Natural killer cell (primary cell): ENCODE measurements around the gene MYOD1. TPM values are rescaled to one million over a fixed set of nuclear protein-coding genes. Genes with fewer than 3 reads are reported as not detected.

ENCODE experiments used
- ATAC-seq, 3 donors: fragments of 150-1000 bp in 2 of 3; fragments of 200-7000 bp in 1 of 3; cut with Tn5 transposase; 1 replicate in 1 of 3; 2 replicates in 2 of 3; pipeline ENCODE4 v1.10.0; 2021; ENCODE audit warnings: mild to moderate bottlenecking in 2 of 3, moderate library complexity in 2 of 3
- DNase-seq, 2 donors: peaks; one replicate each; pipeline versions ENCODE4 v3.0.0 to v3.0.0-alpha.2; 2013 to 2021; ENCODE audit warnings: mixed read lengths in 1 of 2
- H3K27ac ChIP-seq: one replicate; pipeline ENCODE4 v1.5.1; 2013; ENCODE audit warnings: mild to moderate bottlenecking, low read length
- H3K27me3 ChIP-seq: one replicate; pipeline ENCODE4 v1.6.1; 2013; ENCODE audit warnings: low read length; ENCODE audit not compliant: control insufficient read depth, insufficient read depth
- H3K36me3 ChIP-seq: one replicate; pipeline ENCODE4 v1.6.1; 2013; ENCODE audit warnings: low read length; ENCODE audit not compliant: control insufficient read depth, insufficient read depth
- H3K4me1 ChIP-seq: one replicate; pipeline ENCODE4 v1.6.1; 2013; ENCODE audit warnings: low read length; ENCODE audit not compliant: control insufficient read depth, insufficient read depth
- H3K4me3 ChIP-seq: one replicate; pipeline ENCODE4 v1.5.1; 2013; ENCODE audit warnings: low read length
- H3K9me3 ChIP-seq: one replicate; pipeline ENCODE4 v1.6.1; 2013; ENCODE audit warnings: low read length; ENCODE audit not compliant: control insufficient read depth, insufficient read depth
- H3K27ac Mint-ChIP-seq, 2 donors: one replicate each; pipeline ENCODE4 v1.8.0; 2022; ENCODE audit warnings: mild to moderate bottlenecking in 2 of 2, mixed read lengths in 2 of 2, moderate library complexity in 1 of 2
- H3K27me3 Mint-ChIP-seq, 2 donors: one replicate each; pipeline ENCODE4 v1.8.0; 2022; ENCODE audit warnings: low read depth in 2 of 2, mixed read lengths in 2 of 2
- H3K36me3 Mint-ChIP-seq: one replicate; pipeline ENCODE4 v1.8.0; 2022; ENCODE audit warnings: mixed read lengths
- H3K4me1 Mint-ChIP-seq, 2 donors: one replicate each; pipeline ENCODE4 v1.8.0; 2022; ENCODE audit warnings: mixed read lengths in 2 of 2
- H3K4me3 Mint-ChIP-seq: one replicate; pipeline ENCODE4 v1.8.0; 2022; ENCODE audit warnings: mild to moderate bottlenecking, moderate library complexity, mixed read lengths
- H3K9me3 Mint-ChIP-seq, 2 donors: one replicate each; pipeline ENCODE4 v1.8.0; 2022; ENCODE audit warnings: mixed read lengths in 2 of 2
- CTCF ChIP-seq: fragments of 200-600 bp; IDR thresholded peaks from one replicate; pipeline ENCODE4 v1.8.0; 2022; ENCODE audit warnings: antibody characterized with exemption
- WGBS: methylation state at CpG from one replicate; pipeline ENCODE4 v1.1.7; 2013; ENCODE audit warnings: missing lambda C conversion rate; ENCODE audit not compliant: insufficient coverage; 5-methylcytosine and 5-hydroxymethylcytosine counted together
- intact Hi-C: fragments of 100-400 bp; cut with micrococcal nuclease; formaldehyde crosslinking; loops from one replicate; pipeline ENCODE4 v1.14.2; 2022
- total RNA-seq, 4 donors: library from RNA; stranded (reverse); fragments of 120-200 nt in 1 of 4; gene quantifications; one replicate each; pipeline versions ENCODE4 v1.2.3 to v1.2.4, GENCODE V29; 2013 to 2022

Gene MYOD1
- total RNA-seq, 3 donors from 2014 or later (not counting 1 experiment from before 2014, with no cell fraction given), result not detected

GRCh38 chr11:17686231-17686980 lies 33.0 kb upstream of the MYOD1 start:
- ATAC-seq (no peak), DNase-seq (no peak)
- Mint-ChIP-seq H3K4me3 (no peak overlapping the region), H3K36me3 (no peaks in the 10 kb centered on the region), H3K27me3 (peaks cover 13 to 44% of the 10 kb centered on the region in 2 donors), H3K27ac (no peak overlapping the region), H3K9me3 (no peaks in the 10 kb centered on the region), H3K4me1 (no peaks in the 10 kb centered on the region)
- intact Hi-C loops, result no loop called here
- 56% methylated on average over 8 of the region's 8 CpGs for WGBS
- Histone ChIP-seq H3K27me3 (no peaks in the 10 kb centered on the region), H3K36me3 (no peaks in the 10 kb centered on the region), H3K9me3 (no peaks in the 10 kb centered on the region), H3K4me3 (no peak overlapping the region), H3K4me1 (no peaks in the 10 kb centered on the region), H3K27ac (no peak overlapping the region)
- no peak for TF ChIP-seq CTCF

GRCh38 chr11:17687946-17688670 lies 31.3 kb upstream of the MYOD1 start:
- peaks cover 17 to 38% of the 10 kb centered on the region in 2 donors for H3K27me3 Mint-ChIP-seq
- ATAC-seq, result no peak
- no peak overlapping the region for H3K27ac ChIP-seq
- H3K36me3 ChIP-seq, result no peaks in the 10 kb centered on the region
- H3K27ac Mint-ChIP-seq, result no peak overlapping the region
- H3K9me3 Mint-ChIP-seq, result no peaks in the 10 kb centered on the region
- H3K4me3 Mint-ChIP-seq, result no peak overlapping the region
- DNase-seq, result no peak
- intact Hi-C loops, result no loop called here
- TF ChIP-seq CTCF, result no peak
- no peaks in the 10 kb centered on the region for H3K36me3 Mint-ChIP-seq
- no peaks in the 10 kb centered on the region for H3K9me3 ChIP-seq
- H3K27me3 ChIP-seq, result no peaks in the 10 kb centered on the region
- no peaks in the 10 kb centered on the region for H3K4me1 ChIP-seq
- 88% methylated on average over 15 of the region's 18 CpGs for WGBS
- H3K4me1 Mint-ChIP-seq, result no peaks in the 10 kb centered on the region
- H3K4me3 ChIP-seq, result no peak overlapping the region

GRCh38 chr11:17691550-17691949 lies 27.8 kb upstream of the MYOD1 start:
- intact Hi-C loops, result no loop called here
- Mint-ChIP-seq H3K36me3 (no peaks in the 10 kb centered on the region), H3K27me3 (peaks cover 38 to 44% of the 10 kb centered on the region in 2 donors), H3K4me1 (peaks cover 0 to 5% of the 10 kb centered on the region in 2 donors), H3K27ac (no peak overlapping the region), H3K4me3 (no peak overlapping the region), H3K9me3 (no peaks in the 10 kb centered on the region)
- Histone ChIP-seq H3K27ac (no peak overlapping the region), H3K4me1 (no peaks in the 10 kb centered on the region), H3K27me3 (peaks cover 4% of the 10 kb centered on the region), H3K9me3 (no peaks in the 10 kb centered on the region), H3K4me3 (no peak overlapping the region), H3K36me3 (no peaks in the 10 kb centered on the region)
- TF ChIP-seq CTCF, result no peak
- ATAC-seq (no peak), DNase-seq (no peak)
- 60% methylated on average over 2 of the region's 2 CpGs for WGBS
